DMS 273 treated with DMSO at 0.1 percent for 48 hours (cell line): Measurements from ENCODE around the gene SSH3.

Experiments used
- DNase-seq: peaks from one replicate; lab custom pipeline; 2025; lab: John Stamatoyannopoulos, UW

SSH3 gene

GRCh38 chr11:67349036-67349435, 45.7 kb downstream of the SSH3 start:
- DNase-seq = no peak

- DNase-seq = no peak
Observed at GRCh38 chr11:67349457-67349856, 46.1 kb downstream of the SSH3 start.

DNA sequence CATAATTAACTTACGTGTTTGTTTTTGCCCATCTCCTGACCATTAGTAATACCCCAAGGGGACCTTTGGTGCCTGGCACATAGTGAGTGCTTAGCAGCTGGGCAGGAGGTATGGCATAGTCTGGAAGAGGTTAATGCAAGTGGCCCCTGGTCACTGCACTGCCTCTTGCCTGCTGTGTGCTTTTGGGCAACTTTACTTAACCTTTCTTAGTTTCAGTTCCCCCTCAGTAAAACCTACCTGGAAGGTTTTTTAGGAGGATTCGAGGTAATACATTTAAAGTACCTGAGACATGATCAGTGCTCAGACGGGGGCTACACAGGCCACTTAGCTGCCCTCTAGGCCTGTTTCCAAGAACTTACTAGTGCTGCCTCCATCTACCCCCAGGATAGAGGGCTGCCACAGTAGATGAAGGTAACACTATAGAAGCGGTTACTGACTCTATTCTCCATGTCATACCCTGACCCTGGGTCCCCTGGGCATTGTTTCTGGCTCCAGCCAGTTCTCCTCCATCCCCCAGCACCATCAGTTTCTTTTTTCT, 46.7 kb downstream of the SSH3 start:
- DNase-seq = no peak

DNA sequence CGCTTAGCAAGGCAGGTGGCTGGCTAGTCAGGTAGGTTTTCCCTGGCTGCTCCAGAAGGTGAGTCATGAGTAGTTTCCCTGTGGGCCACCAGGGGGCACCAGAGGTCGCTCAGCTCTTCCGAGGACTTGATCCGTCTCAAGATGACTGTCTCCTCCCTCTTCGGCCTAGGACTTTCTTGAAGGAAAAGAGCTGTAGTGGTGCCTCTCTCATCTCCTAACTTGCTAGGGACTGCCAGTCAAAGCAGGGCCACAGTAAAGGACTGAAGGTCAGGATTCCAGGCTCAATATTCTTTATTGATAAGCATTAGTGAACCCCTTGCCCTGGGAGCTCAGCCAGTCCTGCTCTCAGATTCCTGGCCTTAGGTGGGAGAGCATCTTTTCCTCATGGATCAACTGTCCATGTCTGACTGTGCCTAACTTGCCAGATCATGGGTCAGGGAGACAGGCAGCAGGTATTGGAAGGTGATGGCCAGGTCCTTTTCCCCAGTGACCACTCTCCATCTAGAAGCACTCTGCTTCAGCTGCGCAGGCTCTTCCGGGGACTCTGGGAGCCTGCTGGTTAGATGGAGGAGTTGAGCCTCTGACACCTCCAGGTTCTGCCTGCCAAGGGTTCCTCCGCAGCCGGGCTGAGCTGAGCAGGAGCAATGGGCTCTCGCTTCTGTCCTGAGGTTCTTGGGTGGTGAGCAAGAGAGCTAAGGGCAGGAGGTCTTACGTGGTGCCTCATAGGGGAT, 48.1 kb downstream of the SSH3 start:
- DNase-seq = no peak

GRCh38 chr11:67352546-67353316, 49.4 kb downstream of the SSH3 start:
- no peak for DNase-seq

GRCh38 chr11:67353317-67354074, 50.2 kb downstream of the SSH3 start, which contains the start of gene POLD4:
Gene POLD4 (minus strand): TSS chr11:67353546. CDS start chr11:67353399, 147 bp downstream.
- peak; percentile 64 for DNase-seq

- DNase-seq = no peak
Observed at GRCh38 chr11:67354075-67355022, 51.0 kb downstream of the SSH3 start.

DNA sequence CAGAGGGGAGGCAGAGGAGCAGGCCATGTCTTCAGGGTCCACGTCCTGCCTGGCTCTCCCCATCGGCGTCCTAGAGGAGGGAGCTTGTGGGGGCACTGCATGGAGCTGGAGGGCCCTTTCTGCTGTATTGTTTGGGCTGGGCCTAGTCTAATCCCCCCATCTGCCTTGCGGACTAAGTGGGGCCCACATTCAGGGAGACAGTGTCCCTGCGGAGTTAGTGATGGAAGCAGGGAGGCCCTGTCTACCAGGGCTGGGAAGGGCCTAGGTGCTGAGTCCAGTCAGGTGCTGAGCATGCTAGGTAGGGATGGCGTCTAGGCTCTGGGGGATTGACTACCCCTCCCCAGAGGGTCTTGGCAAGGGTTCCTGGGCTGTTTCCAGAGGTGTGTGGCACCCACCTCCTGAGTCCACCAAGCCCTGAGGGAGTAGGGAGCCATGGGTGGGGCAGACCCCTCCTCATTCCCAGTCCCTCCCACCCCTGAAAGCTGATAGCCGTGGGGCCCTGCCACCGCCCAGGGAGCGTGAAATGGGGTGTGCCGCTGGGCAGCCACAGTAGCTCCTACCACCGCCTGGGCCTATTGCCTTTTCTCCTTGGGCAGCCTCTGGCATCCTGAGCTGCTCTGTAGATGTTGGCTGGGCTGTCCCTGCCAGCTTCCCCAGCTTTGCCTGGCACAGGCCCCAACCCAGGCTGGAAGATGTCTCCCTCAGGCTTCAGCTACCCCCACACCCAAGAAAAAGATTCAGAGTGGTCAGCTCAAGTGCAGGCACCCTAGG, 51.9 kb downstream of the SSH3 start:
- no peak for DNase-seq

DNA sequence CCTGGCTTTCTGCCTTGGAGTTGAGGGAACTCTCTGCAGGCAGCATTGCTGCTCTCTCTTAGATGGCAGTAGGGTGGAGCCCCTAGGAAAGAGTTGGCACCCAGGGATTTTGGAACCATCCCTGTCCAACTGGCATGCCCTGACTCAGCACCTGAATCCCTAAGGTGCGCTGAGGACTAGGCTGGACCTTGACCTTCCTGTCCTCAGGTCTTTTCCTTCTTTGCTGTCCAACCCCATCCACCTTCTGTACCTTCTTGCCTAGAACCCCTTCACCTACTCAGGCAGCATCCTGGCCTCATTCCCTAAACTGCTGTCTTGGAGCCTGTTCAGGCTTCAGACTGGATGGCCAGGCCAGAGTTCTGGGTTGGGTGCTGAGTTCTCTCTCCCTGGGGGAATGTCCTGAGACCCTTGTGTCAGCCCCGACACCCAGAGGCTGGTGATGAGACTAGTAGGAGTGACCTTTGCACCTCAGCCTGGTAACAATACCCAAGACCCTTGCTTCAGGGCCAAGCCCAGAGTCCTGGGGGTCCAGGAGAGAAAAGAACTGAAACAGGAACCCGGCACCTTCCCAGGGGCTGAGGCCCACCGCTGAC, 52.6 kb downstream of the SSH3 start:
- no peak for DNase-seq

GRCh38 chr11:67356387-67356863, 53.1 kb downstream of the SSH3 start:
- no peak for DNase-seq

DNA sequence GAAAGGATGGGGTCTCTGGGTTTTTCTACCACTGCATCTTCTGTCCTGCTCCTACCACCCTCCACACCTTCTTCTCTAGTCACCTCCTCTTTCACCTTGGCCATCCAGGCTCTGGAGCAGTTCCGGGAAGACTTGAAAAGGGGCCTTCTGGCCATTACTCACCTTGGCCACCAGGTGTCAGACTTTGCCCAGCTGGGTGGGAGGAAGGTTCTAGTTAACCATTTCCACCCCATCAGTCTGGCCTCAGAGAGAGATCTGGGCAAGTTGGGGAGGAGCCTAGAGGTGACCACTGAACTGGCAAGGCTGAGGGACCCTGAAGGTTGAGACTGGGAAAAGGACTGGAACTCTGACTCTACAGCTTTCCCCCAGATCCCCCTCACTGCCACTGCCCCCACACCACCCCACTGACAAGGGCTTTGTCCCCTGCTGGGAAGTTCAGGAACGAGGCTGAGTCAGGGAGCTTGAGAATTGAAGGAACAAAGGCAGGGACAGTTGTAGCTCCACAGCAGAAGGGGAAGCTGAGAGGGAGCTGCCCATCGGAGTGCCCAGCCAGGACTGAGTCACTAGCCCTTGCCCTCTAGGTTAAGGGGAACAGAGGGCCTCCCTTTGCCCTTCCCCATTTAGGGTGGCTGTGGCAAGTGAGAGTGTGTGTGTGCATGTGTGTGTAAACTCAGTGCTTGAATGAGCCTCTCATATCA, 53.7 kb downstream of the SSH3 start:
- peak; percentile 30 for DNase-seq

- no peak for DNase-seq
Observed at GRCh38 chr11:67357831-67358670, 54.7 kb downstream of the SSH3 start.
